Testis (tissue), 3 donors: ENCODE measurements around the gene PRPF6. TPM values are rescaled to one million over a fixed set of nuclear protein-coding genes. Genes with fewer than 3 reads are reported as not detected.

Source experiments
- DNase-seq: peaks from one replicate; pipeline ENCODE4 v3.0.0-alpha.2; 2019
- H3K27ac ChIP-seq, 2 donors: fragments of 200-600 bp; sonication (generic); one replicate each; pipeline ENCODE4 v1.5.1; 2019
- H3K27me3 ChIP-seq: fragments of 200-600 bp; sonication (generic); one replicate; pipeline ENCODE4 v1.5.1; 2019
- H3K36me3 ChIP-seq: fragments of 200-600 bp; sonication (generic); one replicate; pipeline ENCODE4 v1.5.1; 2017; ENCODE audit warnings: low read depth; ENCODE audit errors: missing control alignments
- H3K4me1 ChIP-seq: fragments of 200-600 bp; sonication (generic); one replicate; pipeline ENCODE4 v1.5.1; 2019
- H3K4me3 ChIP-seq, 2 donors: fragments of 200-600 bp; sonication (generic); one replicate each; pipeline ENCODE4 v1.5.1; 2017 to 2019
- H3K9me3 ChIP-seq: fragments of 200-600 bp; sonication (generic); one replicate; pipeline ENCODE4 v1.5.1; 2017
- POLR2A ChIP-seq: fragments of 450-650 bp; IDR thresholded peaks from one replicate; pipeline ENCODE4 v1.6.1; 2017; ENCODE audit warnings: antibody characterized with exemption, mild to moderate bottlenecking, moderate library complexity
- WGBS, 2 donors: methylation state at CpG; one replicate each; pipeline ENCODE4 v1.1.5; 2018; 5-methylcytosine and 5-hydroxymethylcytosine counted together
- intact Hi-C: fragments of 100-400 bp; cut with DNase I; formaldehyde crosslinking; loops from one replicate; pipeline ENCODE4 v1.15.1; 2023; ENCODE audit warnings: low total_unique reads
- polyA plus RNA-seq: library from polyadenylated mRNA; stranded (reverse); fragments of 350-450 nt; fragmentation: Illumina TruSeq; extraction: RNeasy Lipid Tissue Mini Kit (QIAGEN cat#74804); gene quantifications from one replicate; pipeline ENCODE4 v1.2.3, GENCODE V29; 2014; ENCODE audit warnings: low read depth, low replicate concordance; ENCODE audit not compliant: insufficient read depth
- total RNA-seq, 2 donors: library from RNA; depleted of rRNA; stranded (reverse); fragments of >200 nt; gene quantifications; one replicate each; pipeline ENCODE4 v1.2.3, GENCODE V29; 2016
- TF ChIP-seq, protein P1 (sequence below), 3 experiments: fragments of 450-650 bp in 2 of 3; fragments of 200-600 bp in 1 of 3; sonication (generic) in 1 of 3; IDR thresholded peaks; one replicate each; pipeline ENCODE4 v1.5.1; 2016 to 2019; ENCODE audit warnings: antibody characterized with exemption in 3 of 3, mild to moderate bottlenecking in 2 of 3, moderate library complexity in 1 of 3

The PRPF6 gene
- total and polyA plus RNA-seq, 3 donors from 2014 or later: 106 to 114 (median 107) TPM

DNA sequence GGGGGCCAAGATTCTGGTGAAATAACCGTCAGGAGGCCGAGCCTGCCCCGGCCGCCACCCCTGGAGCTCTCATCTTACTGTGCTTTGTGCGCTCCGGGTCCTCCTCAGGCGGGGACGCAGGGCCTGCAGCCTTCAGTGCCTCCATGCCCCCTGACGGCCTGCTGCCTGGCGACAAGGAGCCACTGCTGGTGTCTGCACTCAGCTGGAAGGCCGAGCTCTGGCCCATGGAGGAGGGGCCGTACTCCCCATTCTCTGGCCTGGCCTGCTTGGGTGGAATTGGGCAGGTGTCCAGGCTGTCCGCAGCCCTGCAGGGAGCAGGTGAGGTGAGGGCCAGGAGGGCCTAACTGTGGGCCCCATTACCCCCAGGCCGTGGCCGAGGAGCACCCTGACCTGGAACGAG is 16.5 kb upstream of the PRPF6 start:
- intact Hi-C loops: no loop called here
- no peak for DNase-seq
- no peaks in the 10 kb centered on the region for H3K36me3 ChIP-seq
- no peak overlapping the region for H3K27ac ChIP-seq
- TF ChIP-seq, protein P1, sequence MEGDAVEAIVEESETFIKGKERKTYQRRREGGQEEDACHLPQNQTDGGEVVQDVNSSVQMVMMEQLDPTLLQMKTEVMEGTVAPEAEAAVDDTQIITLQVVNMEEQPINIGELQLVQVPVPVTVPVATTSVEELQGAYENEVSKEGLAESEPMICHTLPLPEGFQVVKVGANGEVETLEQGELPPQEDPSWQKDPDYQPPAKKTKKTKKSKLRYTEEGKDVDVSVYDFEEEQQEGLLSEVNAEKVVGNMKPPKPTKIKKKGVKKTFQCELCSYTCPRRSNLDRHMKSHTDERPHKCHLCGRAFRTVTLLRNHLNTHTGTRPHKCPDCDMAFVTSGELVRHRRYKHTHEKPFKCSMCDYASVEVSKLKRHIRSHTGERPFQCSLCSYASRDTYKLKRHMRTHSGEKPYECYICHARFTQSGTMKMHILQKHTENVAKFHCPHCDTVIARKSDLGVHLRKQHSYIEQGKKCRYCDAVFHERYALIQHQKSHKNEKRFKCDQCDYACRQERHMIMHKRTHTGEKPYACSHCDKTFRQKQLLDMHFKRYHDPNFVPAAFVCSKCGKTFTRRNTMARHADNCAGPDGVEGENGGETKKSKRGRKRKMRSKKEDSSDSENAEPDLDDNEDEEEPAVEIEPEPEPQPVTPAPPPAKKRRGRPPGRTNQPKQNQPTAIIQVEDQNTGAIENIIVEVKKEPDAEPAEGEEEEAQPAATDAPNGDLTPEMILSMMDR (IDR thresholded peaks at IDR 0.05): no peak
- TF ChIP-seq POLR2A: no peak
- no peaks in the 10 kb centered on the region for H3K27me3 ChIP-seq
- peaks cover 9% of the 10 kb centered on the region for H3K4me1 ChIP-seq
- no peaks in the 10 kb centered on the region for H3K9me3 ChIP-seq
- 93 to 94% methylated on average over 9 to 16 of the region's 16 CpGs for WGBS, 2 donors
- H3K4me3 ChIP-seq: no peak overlapping the region

DNA sequence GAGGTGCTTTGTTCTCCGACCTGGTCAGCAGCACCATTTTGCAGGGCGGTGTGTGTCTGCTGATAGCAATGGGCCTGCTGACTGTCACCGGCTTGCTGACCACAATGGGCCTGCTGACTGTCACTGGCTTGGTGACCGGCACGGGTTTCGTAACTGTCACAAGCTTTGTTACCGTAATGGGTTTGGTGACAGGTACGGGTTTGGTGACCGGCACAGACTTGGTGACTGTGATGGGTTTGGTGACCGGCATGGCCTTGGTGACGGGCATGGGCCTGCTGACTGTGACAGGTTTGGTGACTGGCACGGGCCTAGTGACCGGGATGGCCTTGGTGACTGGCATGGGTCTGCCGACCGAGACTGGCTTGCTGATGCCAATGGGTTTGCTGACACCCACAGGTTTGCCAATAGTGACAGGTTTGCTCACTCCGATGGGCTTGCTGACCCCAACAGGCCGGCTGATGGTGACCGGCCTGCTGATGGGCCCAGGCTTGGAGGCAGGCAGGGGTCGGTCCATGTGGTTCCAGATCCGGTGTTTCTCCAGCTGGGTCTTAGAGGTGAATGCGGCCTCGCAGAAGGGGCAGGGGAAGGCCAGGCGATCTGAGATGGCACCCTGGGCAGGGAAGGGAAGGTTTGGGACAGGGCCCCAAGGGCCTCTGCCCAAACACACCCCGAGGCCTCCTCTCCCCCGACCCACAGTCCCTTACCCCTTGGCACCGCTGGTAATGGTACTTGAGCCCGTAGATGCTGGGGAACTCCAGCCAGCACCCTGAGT is 14.6 kb upstream of the PRPF6 start:
- Histone ChIP-seq H3K4me1 (peaks cover 12% of the 10 kb centered on the region), H3K9me3 (no peaks in the 10 kb centered on the region), H3K4me3 (no peak overlapping the region), H3K27me3 (no peaks in the 10 kb centered on the region), H3K27ac (no peak overlapping the region), H3K36me3 (no peaks in the 10 kb centered on the region)
- 91 to 96% methylated on average over 23 to 27 of the region's 27 CpGs for WGBS, 2 donors
- intact Hi-C loops: no loop called here
- TF ChIP-seq POLR2A: no peak
- TF ChIP-seq, protein P1 (IDR thresholded peaks at IDR 0.05): no peak
- no peak for DNase-seq

DNA sequence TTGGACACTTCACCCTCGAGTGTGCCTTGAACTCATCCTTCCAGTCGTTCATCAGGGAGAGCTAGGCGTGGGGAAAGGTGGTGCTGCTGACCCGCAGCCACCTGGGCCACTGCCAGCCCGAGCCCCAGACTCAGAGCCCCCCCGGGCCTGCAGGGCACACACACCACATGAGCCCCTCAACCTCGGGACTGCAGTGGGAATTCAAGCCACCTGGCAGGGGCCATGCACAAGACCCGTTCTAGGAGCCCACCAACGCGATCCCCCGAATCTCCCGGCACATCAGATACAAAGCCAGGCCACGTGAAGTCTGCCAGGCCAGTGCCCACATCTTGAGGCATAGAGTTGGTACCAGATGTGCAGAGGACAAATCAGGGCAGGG is 14.0 kb upstream of the PRPF6 start:
- Histone ChIP-seq H3K4me1 (peaks cover 12% of the 10 kb centered on the region), H3K4me3 (no peak overlapping the region), H3K9me3 (no peaks in the 10 kb centered on the region), H3K27ac (no peak overlapping the region), H3K36me3 (no peaks in the 10 kb centered on the region), H3K27me3 (no peaks in the 10 kb centered on the region)
- DNase-seq: no peak
- WGBS, 2 donors: 80 to 92% methylated on average over 4 to 13 of the region's 13 CpGs
- TF ChIP-seq, protein P1 (IDR thresholded peaks at IDR 0.05): no peak
- no peak for TF ChIP-seq POLR2A
- intact Hi-C loops: no loop called here

DNA sequence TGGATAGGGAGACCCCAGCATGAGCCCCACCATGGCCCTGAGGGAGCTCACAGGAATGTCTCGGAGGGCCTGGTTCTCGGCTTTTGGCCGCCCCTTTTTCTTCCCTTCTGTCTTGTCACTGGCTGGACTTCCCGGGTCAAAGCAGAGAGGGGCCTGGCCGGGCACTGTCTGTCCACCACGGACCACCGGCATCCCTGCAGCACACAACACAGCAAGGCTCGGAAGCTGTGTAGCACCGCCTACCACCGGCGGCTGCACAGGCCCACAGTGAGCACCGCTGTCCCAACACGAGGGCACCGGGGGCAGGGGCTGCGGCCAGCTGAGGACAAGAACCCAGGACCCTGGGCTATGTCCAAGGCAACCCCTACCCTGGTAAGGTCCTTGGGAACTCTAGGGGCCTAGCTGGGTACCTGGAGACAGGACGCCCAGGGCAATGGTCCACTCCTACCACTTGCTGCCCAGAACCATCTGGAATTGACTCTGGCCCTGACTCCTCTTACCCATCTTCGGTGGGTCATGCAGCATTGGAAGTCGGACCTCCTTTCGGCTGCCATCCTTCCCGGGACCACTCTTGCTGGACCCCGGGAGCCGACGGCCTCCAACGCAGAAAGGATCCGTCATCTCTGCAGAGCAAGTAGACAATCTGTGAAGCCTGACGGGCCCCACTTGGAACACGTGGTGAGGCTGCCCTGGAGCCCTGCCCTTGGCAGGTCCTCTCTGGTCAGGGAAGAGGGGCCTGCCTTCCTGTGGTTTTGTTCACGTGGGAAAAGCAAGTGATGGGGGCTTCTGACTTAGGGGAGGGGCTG is 13.4 kb upstream of the PRPF6 start:
- no peaks in the 10 kb centered on the region for H3K27me3 ChIP-seq
- no peak for TF ChIP-seq POLR2A
- TF ChIP-seq, protein P1 (IDR thresholded peaks at IDR 0.05): no peak
- H3K27ac ChIP-seq: no peak overlapping the region
- H3K9me3 ChIP-seq: no peaks in the 10 kb centered on the region
- 89 to 96% methylated on average over 11 to 24 of the region's 28 CpGs for WGBS, 2 donors
- intact Hi-C loops: no loop called here
- no peak for DNase-seq
- no peaks in the 10 kb centered on the region for H3K36me3 ChIP-seq
- H3K4me3 ChIP-seq: no peak overlapping the region
- peaks cover 12% of the 10 kb centered on the region for H3K4me1 ChIP-seq
